Pancreas (tissue), 10 donors: ENCODE data around the gene TRIM23. TPM values are rescaled to one million over a fixed set of nuclear protein-coding genes. Genes with fewer than 3 reads are reported as not detected.

ENCODE experiments used
- ATAC-seq, 4 donors: fragments of 200-7000 bp; cut with Tn5 transposase; one replicate each; pipeline versions ENCODE4 v1.8.0 to v1.9.1; 2020; ENCODE audit warnings: mild to moderate bottlenecking in 4 of 4, moderate library complexity in 4 of 4
- DNase-seq, 6 donors: peaks; one replicate each; pipeline ENCODE4 v3.0.0-alpha.2; 2020
- FAIRE-seq: peaks from 2 replicates; lab custom pipeline; 2012; peaks lifted over from hg19 to GRCh38; lab: Jason Lieb, UNC
- H3K27ac ChIP-seq, 4 donors: fragments of 200-600 bp; sonication (generic); 1 replicate in 3 of 4; 2 replicates in 1 of 4; pipeline versions ENCODE4 v1.5.0 to v1.8.0; 2020
- H3K27me3 ChIP-seq, 4 donors: fragments of 200-600 bp; one replicate each; pipeline ENCODE4 v1.8.0; 2021
- H3K36me3 ChIP-seq, 3 donors: fragments of 200-600 bp; sonication (generic) in 1 of 3; one replicate each; pipeline versions ENCODE4 v1.5.0 to v1.8.0; 2020 to 2021
- H3K4me1 ChIP-seq, 3 donors: fragments of 200-600 bp; one replicate each; pipeline ENCODE4 v1.8.0; 2021
- H3K4me3 ChIP-seq, 4 donors: fragments of 200-600 bp; sonication (generic) in 2 of 4; one replicate each; pipeline versions ENCODE4 v1.5.0 to v1.8.0; 2020 to 2021
- H3K9me3 ChIP-seq, 4 donors: fragments of 200-600 bp; one replicate each; pipeline ENCODE4 v1.8.0; 2021
- WGBS, 2 donors: extraction: QIAGEN DNeasy Blood & Tissue Kit; methylation state at CpG; one replicate each; pipeline ENCODE4 v1.1.7; 2013; 5-methylcytosine and 5-hydroxymethylcytosine counted together
- intact Hi-C, 3 donors: fragments of 100-400 bp; cut with DNase I; formaldehyde crosslinking; loops; one replicate each; pipeline versions ENCODE4 v1.11.1 to v1.14.2; 2022
- polyA plus RNA-seq, 2 donors: library from polyadenylated mRNA; stranded (reverse); fragments of 200-250 nt; gene quantifications; one replicate each; pipeline ENCODE4 v1.2.3, GENCODE V29; 2013
- total RNA-seq, 6 donors: library from RNA; stranded (reverse); fragmentation: NEBNext Ultra II Directional in 4 of 6; extraction: Animal tissue kit (Norgen Biotek cat#: 25700) in 4 of 6; gene quantifications; one replicate each; pipeline versions ENCODE4 v1.2.1 to v1.2.4, GENCODE V29; 2021 to 2023
- TF ChIP-seq, protein P1 (sequence below), 4 donors: fragments of 200-600 bp; sonication (generic) in 3 of 4; IDR thresholded peaks; one replicate each; pipeline versions ENCODE4 v1.5.0 to v1.8.0; 2021; ENCODE audit warnings: antibody characterized with exemption in 4 of 4
- donor health status: healthy with polysubstance abuse.
- donor health status: DM: no; HTN: no; CAD: no; lungs with moderate emphysema.
- donor health status: DM: no; HTN: no; CAD: no.
- donor health status: control.
- donor health status: control.
- donor health status: Bipolar disorder and iron deficiency.
- donor health status: DM: yes; HTN: yes; CAD: no.
- donor health status: DM: no; HTN: no; CAD: no.
- donor health status: DM: no; HTN: no; CAD: no.
- donor health status: DM: yes; HTN: yes; CAD: no.

The TRIM23 gene
- total and polyA plus RNA-seq, 8 donors = 2.1 to 10.0 (median 5.2) TPM

DNA sequence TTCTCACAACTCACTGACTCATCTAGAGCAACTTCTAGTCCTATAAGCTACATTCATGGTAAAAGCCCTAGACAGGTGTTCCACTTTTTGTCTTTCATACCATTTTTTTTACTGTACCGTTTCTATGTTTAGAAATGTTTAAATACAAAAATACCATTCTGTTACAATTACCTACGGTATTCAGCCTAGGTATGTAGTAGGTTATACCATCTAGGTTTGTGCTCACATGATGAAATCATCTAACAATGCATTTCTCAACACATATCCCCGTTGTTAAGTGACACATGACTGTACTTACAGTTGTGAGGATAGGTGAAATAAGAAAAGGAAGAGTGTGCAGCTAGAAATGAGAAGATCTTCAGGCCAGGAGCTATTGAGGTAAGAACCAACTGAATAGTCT is 67.4 kb downstream of the TRIM23 start:
- no peak for FAIRE-seq

DNA sequence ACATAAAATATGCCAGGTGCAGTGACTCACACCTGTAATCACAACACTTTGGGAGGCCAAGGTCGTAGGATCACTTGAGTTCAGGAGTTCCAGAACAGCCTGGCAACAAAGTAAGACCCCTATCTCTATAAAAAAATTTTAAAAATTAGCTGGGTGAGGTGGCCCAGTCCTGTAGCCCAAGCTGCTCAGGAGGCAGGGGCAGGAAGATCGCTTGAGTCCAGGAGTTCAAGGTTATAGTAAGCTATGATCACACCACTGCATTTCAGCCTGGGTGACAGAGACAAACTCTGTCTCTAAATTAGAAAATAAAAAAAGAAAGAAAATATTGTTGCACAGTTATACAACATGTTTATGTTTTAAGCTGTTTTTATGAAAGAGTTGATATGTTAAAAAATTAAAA is 68.0 kb downstream of the TRIM23 start:
- H3K4me1 ChIP-seq = no peaks in the 10 kb centered on the region
- no peaks in the 10 kb centered on the region for H3K9me3 ChIP-seq
- TF ChIP-seq, protein P1, sequence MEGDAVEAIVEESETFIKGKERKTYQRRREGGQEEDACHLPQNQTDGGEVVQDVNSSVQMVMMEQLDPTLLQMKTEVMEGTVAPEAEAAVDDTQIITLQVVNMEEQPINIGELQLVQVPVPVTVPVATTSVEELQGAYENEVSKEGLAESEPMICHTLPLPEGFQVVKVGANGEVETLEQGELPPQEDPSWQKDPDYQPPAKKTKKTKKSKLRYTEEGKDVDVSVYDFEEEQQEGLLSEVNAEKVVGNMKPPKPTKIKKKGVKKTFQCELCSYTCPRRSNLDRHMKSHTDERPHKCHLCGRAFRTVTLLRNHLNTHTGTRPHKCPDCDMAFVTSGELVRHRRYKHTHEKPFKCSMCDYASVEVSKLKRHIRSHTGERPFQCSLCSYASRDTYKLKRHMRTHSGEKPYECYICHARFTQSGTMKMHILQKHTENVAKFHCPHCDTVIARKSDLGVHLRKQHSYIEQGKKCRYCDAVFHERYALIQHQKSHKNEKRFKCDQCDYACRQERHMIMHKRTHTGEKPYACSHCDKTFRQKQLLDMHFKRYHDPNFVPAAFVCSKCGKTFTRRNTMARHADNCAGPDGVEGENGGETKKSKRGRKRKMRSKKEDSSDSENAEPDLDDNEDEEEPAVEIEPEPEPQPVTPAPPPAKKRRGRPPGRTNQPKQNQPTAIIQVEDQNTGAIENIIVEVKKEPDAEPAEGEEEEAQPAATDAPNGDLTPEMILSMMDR (IDR thresholded peaks at IDR 0.05) = no peak
- intact Hi-C loops = no loop called here
- H3K36me3 ChIP-seq = no peaks in the 10 kb centered on the region
- H3K4me3 ChIP-seq = no peak overlapping the region
- FAIRE-seq = no peak
- no peak for ATAC-seq
- no peak for DNase-seq
- 46 to 54% methylated on average over 2 of the region's 2 CpGs for WGBS, 2 donors
- H3K27me3 ChIP-seq = no peaks in the 10 kb centered on the region
- no peak overlapping the region for H3K27ac ChIP-seq

More for the DNA sequence above, 67.4 kb downstream of the TRIM23 start:
- no peaks in the 10 kb centered on the region for H3K4me1 ChIP-seq
- 83 to 89% methylated on average over 3 of the region's 3 CpGs for WGBS, 2 donors
- no peak overlapping the region for H3K4me3 ChIP-seq
- TF ChIP-seq, protein P1 (IDR thresholded peaks at IDR 0.05) = no peak
- no peaks in the 10 kb centered on the region for H3K27me3 ChIP-seq
- H3K9me3 ChIP-seq = no peaks in the 10 kb centered on the region
- intact Hi-C loops = no loop called here
- H3K27ac ChIP-seq = no peak overlapping the region
- ATAC-seq (no peak), DNase-seq (no peak)
- H3K36me3 ChIP-seq = no peaks in the 10 kb centered on the region

DNA sequence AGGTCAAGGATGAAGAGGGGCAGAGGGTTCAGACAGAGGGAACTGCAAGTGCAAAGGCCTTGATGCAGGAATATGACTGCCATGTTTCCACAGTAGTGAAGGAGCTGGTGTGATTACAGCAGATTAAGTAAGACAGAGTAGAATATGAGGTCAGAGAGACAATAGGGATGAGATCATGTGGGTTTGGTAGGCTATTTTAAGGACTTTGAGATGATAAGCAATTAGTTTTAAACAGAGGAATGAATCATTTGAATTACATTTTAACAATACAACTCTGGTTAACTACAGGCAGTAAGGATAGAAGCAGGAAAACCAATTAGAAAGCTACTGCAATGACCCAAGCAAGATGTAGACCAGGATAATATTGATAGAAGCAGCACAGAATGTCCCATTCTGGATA is 68.8 kb downstream of the TRIM23 start:
- ATAC-seq = no peak
- no peaks in the 10 kb centered on the region for H3K27me3 ChIP-seq
- no peak overlapping the region for H3K4me3 ChIP-seq
- H3K4me1 ChIP-seq = no peaks in the 10 kb centered on the region
- TF ChIP-seq, protein P1 (IDR thresholded peaks at IDR 0.05) = no peak
- DNase-seq = no peak
- H3K9me3 ChIP-seq = no peaks in the 10 kb centered on the region
- H3K27ac ChIP-seq = no peak overlapping the region
- FAIRE-seq = no peak
- no peaks in the 10 kb centered on the region for H3K36me3 ChIP-seq
- intact Hi-C loops = no loop called here

DNA sequence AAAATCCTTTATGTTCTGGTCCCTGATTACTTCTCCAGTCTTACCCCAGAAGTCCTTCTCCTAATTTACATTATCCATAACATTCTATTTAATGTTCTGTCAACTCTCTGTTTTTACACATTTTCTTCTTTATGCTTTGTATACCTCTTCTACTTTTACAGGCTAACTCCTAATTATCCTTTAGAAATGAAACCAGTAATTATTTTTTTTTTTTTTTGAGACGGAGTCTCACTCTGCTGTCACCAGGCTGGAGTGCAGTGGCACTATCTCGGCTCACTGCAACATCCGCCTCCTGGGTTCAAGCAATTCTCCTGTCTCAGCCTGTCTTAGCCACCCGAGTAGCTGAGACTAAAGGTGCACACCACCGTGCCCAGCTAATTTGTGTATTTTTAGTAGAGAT is 70.2 kb downstream of the TRIM23 start:
- no peaks in the 10 kb centered on the region for H3K4me1 ChIP-seq
- no peak overlapping the region for H3K4me3 ChIP-seq
- no peak overlapping the region for H3K27ac ChIP-seq
- WGBS, 2 donors = 85 to 95% methylated on average over 5 of the region's 5 CpGs
- TF ChIP-seq, protein P1 (IDR thresholded peaks at IDR 0.05) = no peak
- DNase-seq (no peak), ATAC-seq (no peak), FAIRE-seq (no peak)
- no peaks in the 10 kb centered on the region for H3K9me3 ChIP-seq
- H3K27me3 ChIP-seq = no peaks in the 10 kb centered on the region
- no peaks in the 10 kb centered on the region for H3K36me3 ChIP-seq
- intact Hi-C loops = no loop called here

DNA sequence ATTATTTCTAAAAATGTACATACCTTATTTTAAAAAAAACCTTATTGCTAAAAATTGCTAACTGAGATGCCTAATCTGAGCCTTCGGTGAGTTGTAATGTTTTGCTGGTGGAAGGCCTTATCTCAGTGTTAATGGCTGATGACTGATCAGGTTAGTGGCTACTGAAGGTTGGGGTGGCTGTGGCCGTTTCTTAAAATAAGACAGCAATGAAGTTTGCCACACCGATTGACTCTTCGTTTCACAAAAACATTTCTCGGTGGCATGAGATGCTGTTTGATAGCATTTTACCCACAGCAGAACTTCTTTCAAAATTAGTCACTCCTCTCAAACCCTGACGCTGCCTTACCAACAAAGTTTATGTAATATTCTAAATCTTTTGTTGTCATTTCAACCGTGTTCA is 75.9 kb downstream of the TRIM23 start:
- H3K36me3 ChIP-seq = no peaks in the 10 kb centered on the region
- H3K27me3 ChIP-seq = no peaks in the 10 kb centered on the region
- ATAC-seq = no peak
- WGBS, 2 donors = 91 to 94% methylated on average over 7 of the region's 7 CpGs
- H3K9me3 ChIP-seq = no peaks in the 10 kb centered on the region
- TF ChIP-seq, protein P1 (IDR thresholded peaks at IDR 0.05) = no peak
- intact Hi-C loops = no loop called here
- DNase-seq = no peak
- H3K27ac ChIP-seq = no peak overlapping the region
- H3K4me1 ChIP-seq = no peaks in the 10 kb centered on the region
- H3K4me3 ChIP-seq = no peak overlapping the region
- no peak for FAIRE-seq
